OCI-LY3 (cell line): ENCODE data around the gene FERMT3.

ENCODE experiments used
- H2AFZ ChIP-seq: fragments of 200-600, 300-600 bp; shearing (Covaris generic); 2 replicates; pipeline ENCODE4 v1.6.0; 2014; ENCODE audit warnings: antibody characterized with exemption, low read depth, low read length
- H3K27ac ChIP-seq: fragments of 200-600, 300-600 bp; sonication (generic); 2 replicates; pipeline ENCODE4 v1.5.1; 2014; ENCODE audit warnings: mild to moderate bottlenecking, low read length, moderate library complexity, mixed read lengths
- H3K27me3 ChIP-seq: fragments of 200-600, 300-600 bp; sonication (generic); 2 replicates; pipeline ENCODE4 v1.6.1; 2014; ENCODE audit warnings: low read depth, low read length, mixed read lengths
- H3K36me3 ChIP-seq: fragments of 200-600, 300-600 bp; sonication (generic); replicated peaks from 2 replicates; pipeline ENCODE3; 2014; ENCODE audit warnings: low read depth, low read length, mixed read lengths
- H3K4me1 ChIP-seq: fragments of 300-600, 200-600 bp; sonication (generic); 2 replicates; pipeline ENCODE4 v1.6.1; 2014; ENCODE audit warnings: low read length, mixed read lengths
- H3K4me2 ChIP-seq: fragments of 200-600, 300-600 bp; sonication (generic); 2 replicates; pipeline ENCODE4 v1.6.1; 2014; ENCODE audit warnings: low read length, mixed read lengths
- H3K4me3 ChIP-seq: fragments of 300-600, 200-600 bp; sonication (generic); 2 replicates; pipeline ENCODE4 v1.5.1; 2014; ENCODE audit warnings: antibody characterized with exemption, mild to moderate bottlenecking, low read length, moderate library complexity
- H3K79me2 ChIP-seq: fragments of 300-600, 200-600 bp; shearing (Covaris generic); 2 replicates; pipeline ENCODE4 v1.6.1; 2014; ENCODE audit warnings: mild to moderate bottlenecking, low read length, mixed read lengths
- H3K9ac ChIP-seq: fragments of 300-600, 200-600 bp; shearing (Covaris generic); 2 replicates; pipeline ENCODE4 v1.6.0; 2014; ENCODE audit warnings: mild to moderate bottlenecking, low read length, moderate library complexity
- H3K9me3 ChIP-seq: fragments of 200-600, 300-600 bp; shearing (Covaris generic); 2 replicates; pipeline ENCODE4 v1.6.1; 2014; ENCODE audit warnings: low read length, mixed read lengths; ENCODE audit not compliant: insufficient read depth
- H4K20me1 ChIP-seq: fragments of 200-600, 300-600 bp; sonication (generic); 2 replicates; pipeline ENCODE4 v1.6.1; 2016; ENCODE audit warnings: low read length, mixed read lengths; ENCODE audit not compliant: insufficient read depth
- CTCF ChIP-seq: fragments of 200-600, 300-600 bp; sonication (generic); IDR thresholded peaks from 2 replicates; pipeline ENCODE4 v1.5.1; 2014; ENCODE audit warnings: antibody characterized with exemption, low read length, low read depth
- EZH2phosphoT487 ChIP-seq: fragments of 200-600 bp; shearing (Covaris generic); IDR thresholded peaks from 2 replicates; pipeline ENCODE4 v1.6.1; 2018; ENCODE audit warnings: antibody characterized with exemption, mixed run types, low read depth

The FERMT3 gene

GRCh38 chr11:64268893-64269539 is 62.5 kb downstream of the FERMT3 start:
- H3K79me2 ChIP-seq, result peaks cover 17% of the 10 kb centered on the region
- H3K9me3 ChIP-seq, result no peaks in the 10 kb centered on the region
- H3K27ac ChIP-seq, result peak overlapping the region; percentile 85
- H3K4me2 ChIP-seq, result peak overlapping the region; percentile 97
- H2AFZ ChIP-seq, result peak overlapping the region; percentile 64; the same call in 1 of the 2 replicates
- H3K9ac ChIP-seq, result peak overlapping the region; percentile 89
- H3K36me3 ChIP-seq, result peaks cover 9% of the 10 kb centered on the region
- H3K27me3 ChIP-seq, result no peaks in the 10 kb centered on the region
- H4K20me1 ChIP-seq, result no peaks in the 10 kb centered on the region
- peak overlapping the region; percentile 88 for H3K4me3 ChIP-seq
- peaks cover 20% of the 10 kb centered on the region for H3K4me1 ChIP-seq
- TF ChIP-seq EZH2phosphoT487 (no peak), CTCF (0 out of 2 replicates have a peak, but pooled peaks have one; percentile 27)

GRCh38 chr11:64269540-64270220 is 63.2 kb downstream of the FERMT3 start:
- H2AFZ ChIP-seq, result peak overlapping the region; percentile 64
- peak overlapping the region; percentile 97 for H3K4me2 ChIP-seq
- peaks cover 9% of the 10 kb centered on the region for H3K36me3 ChIP-seq
- no peaks in the 10 kb centered on the region for H4K20me1 ChIP-seq
- H3K4me1 ChIP-seq, result peaks cover 20% of the 10 kb centered on the region
- TF ChIP-seq EZH2phosphoT487, result no peak
- TF ChIP-seq CTCF, result 0 out of 2 replicates have a peak, but pooled peaks have one; percentile 8
- H3K27ac ChIP-seq, result peak overlapping the region; percentile 85
- no peaks in the 10 kb centered on the region for H3K27me3 ChIP-seq
- no peaks in the 10 kb centered on the region for H3K9me3 ChIP-seq
- H3K79me2 ChIP-seq, result peaks cover 17% of the 10 kb centered on the region
- peak overlapping the region; percentile 89 for H3K9ac ChIP-seq
- H3K4me3 ChIP-seq, result peak overlapping the region; percentile 88
